ENCODE data around the gene ERLEC1. TPM values are rescaled to one million over a fixed set of nuclear protein-coding genes. Genes with fewer than 3 reads are reported as not detected.

ERLEC1 gene
- total and polyA plus RNA-seq, 7 donors = 23.4 to 69.2 (median 35.4) TPM

GRCh38 chr2:53744395-53745065 lies 42.3 kb upstream of the ERLEC1 start:
- no peak overlapping the region for H3K4me3 ChIP-seq
- no peaks in the 10 kb centered on the region for H3K27me3 ChIP-seq
- H3K27ac ChIP-seq = no peak overlapping the region
- TF ChIP-seq POLR2A (IDR thresholded peaks at IDR 0.05) (no peak), POLR2AphosphoS5 (IDR thresholded peaks at IDR 0.05) (no peak), CTCF (IDR thresholded peaks at IDR 0.05) (no peak), EP300 (IDR thresholded peaks at IDR 0.05) (no peak)
- H3K36me3 ChIP-seq = peaks cover 0 to 23% (median 6%) of the 10 kb centered on the region in 4 donors
- 91 to 95% methylated on average over 2 of the region's 2 CpGs for WGBS, 2 donors
- H3K9me3 ChIP-seq = no peaks in the 10 kb centered on the region
- DNase-seq = no peak
- H3K4me1 ChIP-seq = no peaks in the 10 kb centered on the region
- intact Hi-C loops (cut with DNase I) = no loop called here

- peaks cover 0 to 23% (median 6%) of the 10 kb centered on the region in 4 donors for H3K36me3 ChIP-seq
- H3K27me3 ChIP-seq = no peaks in the 10 kb centered on the region
- 77 to 86% methylated on average over 4 of the region's 4 CpGs for WGBS, 2 donors
- no peak for TF ChIP-seq EP300 (IDR thresholded peaks at IDR 0.05)
- TF ChIP-seq POLR2AphosphoS5 (IDR thresholded peaks at IDR 0.05) = no peak
- TF ChIP-seq CTCF (IDR thresholded peaks at IDR 0.05) = no peak
- no peak for TF ChIP-seq POLR2A (IDR thresholded peaks at IDR 0.05)
- no peak for DNase-seq
- intact Hi-C loops (cut with DNase I) = no loop called here
- no peak overlapping the region for H3K4me3 ChIP-seq
- H3K27ac ChIP-seq = no peak overlapping the region
- no peaks in the 10 kb centered on the region for H3K9me3 ChIP-seq
- peaks cover 0 to 5% (median 0%) of the 10 kb centered on the region in 4 donors for H3K4me1 ChIP-seq
Measured at GRCh38 chr2:53750041-53750768, 36.6 kb upstream of the ERLEC1 start.

GRCh38 chr2:53751728-53752127 lies 35.1 kb upstream of the ERLEC1 start:
- no peak for DNase-seq
- 72 to 83% methylated on average over 1 of the region's 1 CpG for WGBS, 2 donors
- Histone ChIP-seq H3K4me1 (peaks cover 0 to 5% (median 0%) of the 10 kb centered on the region in 4 donors), H3K4me3 (no peak overlapping the region), H3K27me3 (no peaks in the 10 kb centered on the region), H3K9me3 (no peaks in the 10 kb centered on the region), H3K36me3 (peaks cover 0 to 32% (median 8%) of the 10 kb centered on the region in 4 donors), H3K27ac (no peak overlapping the region)
- intact Hi-C loops (cut with DNase I) = no loop called here
- TF ChIP-seq POLR2A (IDR thresholded peaks at IDR 0.05) (no peak), POLR2AphosphoS5 (IDR thresholded peaks at IDR 0.05) (no peak), CTCF (IDR thresholded peaks at IDR 0.05) (no peak), EP300 (IDR thresholded peaks at IDR 0.05) (no peak)

GRCh38 chr2:53752385-53752784 lies 34.5 kb upstream of the ERLEC1 start:
- H3K4me3 ChIP-seq = no peak overlapping the region
- H3K36me3 ChIP-seq = peaks cover 0 to 32% (median 7%) of the 10 kb centered on the region in 4 donors
- H3K4me1 ChIP-seq = peaks cover 0 to 5% (median 0%) of the 10 kb centered on the region in 4 donors
- no peak overlapping the region for H3K27ac ChIP-seq
- 91 to 93% methylated on average over 4 of the region's 4 CpGs for WGBS, 2 donors
- no peak for DNase-seq
- H3K9me3 ChIP-seq = no peaks in the 10 kb centered on the region
- intact Hi-C loops (cut with DNase I) = no loop called here
- no peaks in the 10 kb centered on the region for H3K27me3 ChIP-seq
- TF ChIP-seq POLR2A (IDR thresholded peaks at IDR 0.05) = no peak
- TF ChIP-seq EP300 (IDR thresholded peaks at IDR 0.05) = no peak
- no peak for TF ChIP-seq CTCF (IDR thresholded peaks at IDR 0.05)
- no peak for TF ChIP-seq POLR2AphosphoS5 (IDR thresholded peaks at IDR 0.05)
